ENCODE measurements around the gene FRMD4B.

DNA sequence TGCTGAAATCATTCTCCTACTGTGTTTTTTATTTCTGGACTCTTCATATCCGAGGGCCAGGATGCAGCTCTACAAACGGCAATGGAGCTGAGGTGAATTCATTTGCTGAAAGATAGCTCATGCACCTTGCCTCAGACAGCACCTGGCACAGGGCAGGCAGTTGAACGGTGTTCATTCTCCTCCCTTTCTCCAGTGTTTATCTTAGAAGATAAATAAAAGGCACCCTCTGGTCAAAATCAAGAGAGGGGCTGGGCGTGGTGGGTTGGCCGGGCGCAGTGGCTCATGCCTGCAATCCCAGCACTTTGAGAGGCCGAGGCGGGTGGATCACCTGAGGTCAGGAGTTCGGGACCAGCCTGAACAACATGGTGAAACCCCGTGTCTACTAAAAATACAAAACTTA lies 184.2 kb downstream of the FRMD4B start:
- no peak for TF ChIP-seq CTCF (IDR thresholded peaks at IDR 0.05)
- TF ChIP-seq TCF7L2 (IDR thresholded peaks at IDR 0.05; ENCODE audit: low read depth, low read length): no peak
- TF ChIP-seq SIN3A (IDR thresholded peaks at IDR 0.05; ENCODE audit: borderline replicate concordance, insufficient read depth, low read depth, low read length): no peak
- TF ChIP-seq POLR2AphosphoS5 (IDR thresholded peaks at IDR 0.05; ENCODE audit: low read depth, low read length): no peak
